T-helper 2 cell treated with Interferon-gamma antibody and Interleukin-4, amounts not matched to agents 5 μg/mL and 100 μg/mL, for 36 hours (primary cell): Measurements from ENCODE around the gene KCNH2.

Experiments
- DNase-seq: peaks from one replicate; pipeline ENCODE4 v3.0.0; 2021; ENCODE audit warnings: low spot score
- H3K27ac Mint-ChIP-seq: one replicate; pipeline ENCODE4 v1.8.0; 2021; ENCODE audit warnings: mild to moderate bottlenecking, mixed read lengths
- H3K27me3 Mint-ChIP-seq: one replicate; pipeline ENCODE4 v1.8.0; 2021; ENCODE audit warnings: low read depth, mixed read lengths
- H3K36me3 Mint-ChIP-seq: one replicate; pipeline ENCODE4 v1.8.0; 2021; ENCODE audit warnings: low read depth, mixed read lengths
- H3K4me1 Mint-ChIP-seq: one replicate; pipeline ENCODE4 v1.8.0; 2021; ENCODE audit warnings: low read depth, mixed read lengths
- H3K4me3 Mint-ChIP-seq: one replicate; pipeline ENCODE4 v1.8.0; 2022; ENCODE audit warnings: mild to moderate bottlenecking, moderate library complexity, mixed read lengths
- H3K9me3 Mint-ChIP-seq: one replicate; pipeline ENCODE4 v1.8.0; 2021; ENCODE audit warnings: mixed read lengths

The KCNH2 gene

DNA sequence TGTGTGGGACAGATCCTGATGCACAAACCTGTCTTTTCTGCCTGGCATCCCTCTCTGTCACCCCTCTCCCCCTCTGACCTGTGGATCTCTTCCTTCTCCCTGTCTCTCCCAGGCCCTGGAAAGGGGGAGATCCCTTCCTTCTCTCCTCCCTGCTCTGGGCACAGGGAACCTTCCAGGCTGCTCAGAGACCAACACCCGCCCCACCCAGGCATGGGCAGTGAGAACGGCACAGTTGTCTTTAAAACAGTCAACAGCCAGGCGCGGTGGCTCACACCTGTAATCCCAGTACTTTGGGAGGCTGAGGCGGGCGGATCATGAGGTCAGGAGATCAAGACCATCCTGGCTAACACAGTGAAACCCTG, 34.7 kb downstream of the KCNH2 start:
- no peaks in the 10 kb centered on the region for H3K9me3 Mint-ChIP-seq

GRCh38 chr7:150942591-150943452, 35.3 kb downstream of the KCNH2 start:
- DNase-seq = no peak
- H3K4me3 Mint-ChIP-seq = no peak overlapping the region

More for the DNA sequence above, 34.7 kb downstream of the KCNH2 start:
- no peak for DNase-seq
- Mint-ChIP-seq H3K4me3 (no peak overlapping the region), H3K36me3 (no peaks in the 10 kb centered on the region), H3K27me3 (peaks cover 6% of the 10 kb centered on the region), H3K27ac (no peak overlapping the region), H3K4me1 (peaks cover 6% of the 10 kb centered on the region)

GRCh38 chr7:150942001-150942590, 36.0 kb downstream of the KCNH2 start:
- no peaks in the 10 kb centered on the region for H3K36me3 Mint-ChIP-seq
- peaks cover 13% of the 10 kb centered on the region for H3K4me1 Mint-ChIP-seq
- no peak overlapping the region for H3K27ac Mint-ChIP-seq
- H3K9me3 Mint-ChIP-seq = no peaks in the 10 kb centered on the region
- DNase-seq = peak; percentile 8
- H3K4me3 Mint-ChIP-seq = no peak overlapping the region
- peaks cover 3% of the 10 kb centered on the region for H3K27me3 Mint-ChIP-seq

More at GRCh38 chr7:150942591-150943452, 35.3 kb downstream of the KCNH2 start:
- Mint-ChIP-seq H3K27ac (no peak overlapping the region), H3K4me1 (peaks cover 13% of the 10 kb centered on the region), H3K27me3 (peaks cover 3% of the 10 kb centered on the region), H3K36me3 (no peaks in the 10 kb centered on the region), H3K9me3 (no peaks in the 10 kb centered on the region)

DNA sequence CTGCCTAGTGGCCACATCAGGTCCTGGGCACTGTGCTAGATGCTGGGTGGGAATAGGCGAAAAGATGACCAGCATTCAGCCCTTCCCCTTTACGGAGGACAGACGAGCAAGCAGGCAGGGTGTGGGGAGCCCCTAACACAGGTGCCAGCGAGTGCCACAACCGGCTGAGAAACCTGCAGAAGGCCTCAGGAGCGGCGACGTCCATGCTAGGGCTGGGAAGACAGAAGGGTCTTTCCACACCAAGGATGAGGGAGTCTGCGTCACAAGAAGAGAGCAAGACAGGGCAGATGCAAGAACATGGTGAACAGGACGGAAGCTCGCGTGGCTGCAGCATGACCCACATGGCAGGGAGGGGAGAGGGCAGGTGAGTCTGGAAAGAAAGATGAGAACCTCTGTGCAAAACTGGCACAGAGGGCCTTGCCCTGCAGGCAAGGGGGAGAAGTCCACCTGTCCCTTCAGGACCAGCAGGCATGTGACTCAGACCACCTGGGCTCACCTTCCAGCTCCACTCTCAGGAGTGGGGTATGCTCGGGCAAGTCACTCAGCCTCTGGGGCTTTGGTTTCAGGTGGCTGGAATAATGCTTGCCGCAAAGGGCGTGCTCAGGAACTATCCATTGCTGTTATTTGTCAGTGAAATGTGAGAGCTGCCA, 36.6 kb downstream of the KCNH2 start:
- no peak for DNase-seq
- no peak overlapping the region for H3K4me3 Mint-ChIP-seq
- H3K27me3 Mint-ChIP-seq = peaks cover under 1% of the 10 kb centered on the region
- H3K9me3 Mint-ChIP-seq = no peaks in the 10 kb centered on the region
- H3K27ac Mint-ChIP-seq = no peak overlapping the region
- no peaks in the 10 kb centered on the region for H3K36me3 Mint-ChIP-seq
- H3K4me1 Mint-ChIP-seq = peaks cover 13% of the 10 kb centered on the region

DNA sequence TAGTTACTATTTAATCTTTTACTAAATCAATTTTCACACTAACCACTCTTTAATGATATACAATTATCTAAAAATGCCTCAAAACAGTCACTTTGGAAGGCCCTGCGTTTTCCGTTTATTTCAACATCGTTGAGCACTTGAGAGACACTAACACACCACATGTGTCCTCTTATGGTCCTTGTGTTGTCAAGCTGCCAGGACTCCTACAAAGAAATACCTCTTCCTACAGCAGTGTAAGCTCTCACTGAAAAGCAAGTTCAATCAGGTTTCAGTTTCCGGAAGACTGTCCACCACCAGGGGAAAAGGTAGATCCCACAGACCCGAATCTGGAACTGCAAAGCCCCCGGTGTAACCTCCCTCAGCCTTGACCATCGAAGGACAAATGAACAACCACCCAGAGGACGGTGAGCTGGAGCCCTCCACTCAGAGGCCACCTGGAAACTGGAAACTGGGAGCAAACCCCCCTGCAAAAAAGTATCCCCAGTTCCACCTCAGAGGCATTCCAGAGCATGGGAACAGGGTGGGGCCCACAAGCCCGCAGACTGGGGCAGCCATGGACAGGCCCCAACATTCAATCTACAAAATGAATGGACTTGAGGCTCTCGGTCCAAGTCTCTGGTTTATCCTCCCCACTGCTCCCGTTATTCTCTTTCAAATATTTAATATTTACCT, 37.6 kb downstream of the KCNH2 start:
- Mint-ChIP-seq H3K27me3 (no peaks in the 10 kb centered on the region), H3K4me3 (no peak overlapping the region), H3K4me1 (peaks cover 13% of the 10 kb centered on the region), H3K36me3 (no peaks in the 10 kb centered on the region), H3K27ac (no peak overlapping the region), H3K9me3 (no peaks in the 10 kb centered on the region)
- no peak for DNase-seq

DNA sequence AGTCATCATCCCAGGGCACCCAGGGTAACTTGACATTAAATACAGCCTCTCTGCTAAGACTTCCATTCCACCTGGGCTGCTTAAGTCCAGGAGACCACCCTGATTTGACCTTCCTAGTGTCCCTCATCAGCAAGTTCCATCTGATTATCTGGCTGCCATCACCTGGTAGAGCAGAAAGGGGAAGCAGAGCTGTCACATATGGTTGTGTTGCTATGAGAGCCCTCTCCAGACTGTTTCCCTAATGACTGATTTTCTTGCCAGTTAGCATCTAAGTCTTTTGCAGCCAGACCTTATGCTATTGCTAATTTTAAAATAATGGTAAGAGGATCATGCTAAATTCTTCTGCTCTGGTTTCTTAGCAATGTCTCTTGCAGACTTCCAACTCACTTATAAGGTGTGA, 38.7 kb downstream of the KCNH2 start:
- DNase-seq = no peak
- Mint-ChIP-seq H3K4me3 (no peak overlapping the region), H3K36me3 (no peaks in the 10 kb centered on the region), H3K4me1 (peaks cover 13% of the 10 kb centered on the region), H3K9me3 (no peaks in the 10 kb centered on the region), H3K27me3 (no peaks in the 10 kb centered on the region), H3K27ac (no peak overlapping the region)

DNA sequence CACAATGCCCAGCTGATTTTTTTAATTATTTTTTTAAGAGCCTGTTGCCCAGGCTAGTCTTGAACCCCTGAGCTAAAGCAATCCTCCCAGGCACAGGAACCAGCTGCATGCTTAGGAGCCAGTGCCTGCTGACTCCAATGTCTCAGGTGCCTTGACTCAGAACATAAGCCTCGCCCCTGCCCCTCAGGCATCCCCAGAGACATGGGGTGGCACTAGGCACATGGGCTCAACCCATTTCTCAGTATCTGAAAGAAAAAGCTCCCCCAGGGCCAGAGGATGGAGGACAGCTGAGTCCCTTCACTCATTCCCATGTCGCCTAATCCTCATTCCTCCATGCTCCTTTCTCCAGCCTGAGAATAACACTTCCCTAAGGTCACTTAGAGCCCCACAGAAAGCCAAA, 39.1 kb downstream of the KCNH2 start:
- no peak overlapping the region for H3K27ac Mint-ChIP-seq
- no peaks in the 10 kb centered on the region for H3K27me3 Mint-ChIP-seq
- H3K36me3 Mint-ChIP-seq = no peaks in the 10 kb centered on the region

GRCh38 chr7:150938566-150938965, 39.6 kb downstream of the KCNH2 start:
- Mint-ChIP-seq H3K4me3 (no peak overlapping the region), H3K36me3 (no peaks in the 10 kb centered on the region), H3K27me3 (no peaks in the 10 kb centered on the region), H3K27ac (no peak overlapping the region), H3K4me1 (peaks cover 13% of the 10 kb centered on the region), H3K9me3 (no peaks in the 10 kb centered on the region)
- no peak for DNase-seq

More for the DNA sequence above, 39.1 kb downstream of the KCNH2 start:
- peaks cover 13% of the 10 kb centered on the region for H3K4me1 Mint-ChIP-seq
- no peak overlapping the region for H3K4me3 Mint-ChIP-seq
- DNase-seq = no peak
- H3K9me3 Mint-ChIP-seq = no peaks in the 10 kb centered on the region

- Mint-ChIP-seq H3K4me1 (peaks cover 13% of the 10 kb centered on the region), H3K27me3 (no peaks in the 10 kb centered on the region), H3K4me3 (peak overlapping the region; percentile 62), H3K27ac (peak overlapping the region; percentile 45), H3K9me3 (no peaks in the 10 kb centered on the region), H3K36me3 (no peaks in the 10 kb centered on the region)
- no peak for DNase-seq
Observed at GRCh38 chr7:150937848-150938561, 40.1 kb downstream of the KCNH2 start.

DNA sequence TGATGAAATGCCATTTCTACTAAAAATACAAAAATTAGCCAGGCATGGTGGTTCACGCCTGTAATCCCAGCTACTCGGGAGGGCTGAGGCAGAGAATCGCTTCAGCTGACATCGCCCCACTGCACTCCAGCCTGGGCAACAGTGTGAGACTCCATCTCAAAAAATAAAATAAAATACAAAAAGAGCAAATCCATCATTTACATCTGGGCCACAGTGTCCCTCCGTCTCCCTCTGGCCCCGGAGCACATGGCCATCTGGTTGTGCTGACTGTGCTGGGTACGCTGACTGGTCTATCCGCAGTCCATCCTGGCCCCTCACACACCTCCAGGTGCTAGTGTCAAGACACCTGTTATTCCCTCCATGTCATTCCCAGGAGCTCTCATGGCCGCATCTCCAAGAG, 42.1 kb downstream of the KCNH2 start:
- Mint-ChIP-seq H3K9me3 (no peaks in the 10 kb centered on the region), H3K4me1 (peaks cover 9% of the 10 kb centered on the region), H3K27ac (no peak overlapping the region), H3K27me3 (no peaks in the 10 kb centered on the region), H3K36me3 (no peaks in the 10 kb centered on the region), H3K4me3 (no peak overlapping the region)
- no peak for DNase-seq

DNA sequence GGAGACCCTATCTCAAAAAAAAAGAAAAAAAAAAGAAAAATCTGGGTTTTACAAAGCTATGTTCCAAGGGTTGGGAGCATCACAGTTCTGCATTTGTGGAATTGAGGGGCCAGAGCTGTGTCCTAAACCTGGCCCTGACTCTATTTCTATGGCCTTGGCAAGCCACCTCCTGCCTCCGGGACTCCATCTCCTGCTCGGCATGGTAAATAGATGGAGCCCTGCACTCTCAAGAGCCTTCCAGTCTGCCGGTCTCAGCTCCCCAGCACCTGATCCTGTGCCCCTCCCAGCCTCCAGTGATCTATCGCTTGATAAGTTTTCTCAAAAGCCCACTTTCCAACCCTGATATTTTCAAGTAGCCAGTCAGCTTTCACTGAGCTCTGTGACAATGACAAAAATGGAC, 43.0 kb downstream of the KCNH2 start:
- Mint-ChIP-seq H3K27me3 (no peaks in the 10 kb centered on the region), H3K36me3 (no peaks in the 10 kb centered on the region), H3K9me3 (no peaks in the 10 kb centered on the region), H3K4me3 (no peak overlapping the region), H3K27ac (no peak overlapping the region), H3K4me1 (peaks cover 9% of the 10 kb centered on the region)
- DNase-seq = no peak

DNA sequence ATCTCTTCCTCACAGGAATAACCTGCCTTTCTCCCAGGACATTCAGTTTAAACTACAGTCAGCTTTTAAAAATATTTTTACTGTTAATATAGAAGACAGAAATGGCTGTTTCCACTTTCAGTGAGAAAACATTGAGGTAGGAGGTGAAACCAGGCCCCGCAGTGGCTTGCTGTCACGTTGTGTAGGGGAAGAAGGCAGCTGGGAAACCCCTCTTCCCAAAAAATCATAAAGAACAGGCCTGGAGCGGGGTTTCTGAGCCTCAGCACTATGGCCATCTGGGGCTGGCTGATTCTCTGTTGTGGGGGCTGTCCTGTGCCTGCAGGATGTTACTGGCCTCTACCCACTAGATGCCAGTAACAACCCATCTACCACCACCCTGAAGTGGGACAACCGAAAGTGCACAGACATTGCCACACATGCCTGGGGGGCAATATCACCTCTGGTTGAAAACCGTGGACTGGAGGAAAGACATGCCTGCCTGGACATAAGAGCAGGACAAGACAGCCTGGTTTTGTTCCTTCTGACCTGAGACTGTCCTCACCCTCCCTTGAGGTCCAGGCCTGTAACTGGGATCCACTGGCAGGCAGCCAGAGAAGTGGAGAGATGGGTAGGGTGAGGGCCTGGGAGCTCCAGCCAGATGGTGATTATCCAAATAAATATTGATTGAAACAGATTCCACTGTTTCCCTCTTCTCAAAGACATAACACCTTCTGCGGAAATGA, 43.9 kb downstream of the KCNH2 start:
- Mint-ChIP-seq H3K27me3 (peaks cover 8% of the 10 kb centered on the region), H3K36me3 (no peaks in the 10 kb centered on the region), H3K4me3 (no peak overlapping the region), H3K4me1 (peaks cover 8% of the 10 kb centered on the region), H3K9me3 (no peaks in the 10 kb centered on the region), H3K27ac (no peak overlapping the region)
- DNase-seq = no peak
